Ishikawa (cell line): ENCODE measurements around the gene RNH1.

Experiments
- CEBPB ChIP-seq: IDR thresholded peaks from 2 replicates; pipeline ENCODE4 v1.6.1; 2012
- CREB1 ChIP-seq: IDR thresholded peaks from 2 replicates; pipeline ENCODE4 v1.6.1; 2012; ENCODE audit warnings: low read depth
- EGR1 ChIP-seq: IDR thresholded peaks from 2 replicates; pipeline ENCODE4 v1.6.1; 2012
- EP300 ChIP-seq: IDR thresholded peaks from 2 replicates; pipeline ENCODE4 v1.6.1; 2012; ENCODE audit warnings: borderline replicate concordance
- FOXM1 ChIP-seq: IDR thresholded peaks from 2 replicates; pipeline ENCODE4 v1.6.1; 2012; ENCODE audit warnings: low read depth, borderline replicate concordance
- NFIC ChIP-seq: IDR thresholded peaks from 2 replicates; pipeline ENCODE4 v1.6.1; 2012
- RAD21 ChIP-seq: IDR thresholded peaks from 2 replicates; pipeline ENCODE4 v1.6.1; 2012; ENCODE audit warnings: low read depth
- REST ChIP-seq: IDR thresholded peaks from 2 replicates; pipeline ENCODE4 v1.6.1; 2012; ENCODE audit warnings: low read depth, mild to moderate bottlenecking
- TAF1 ChIP-seq: IDR thresholded peaks from 2 replicates; pipeline ENCODE4 v1.6.1; 2012; ENCODE audit warnings: low read depth, mild to moderate bottlenecking
- TCF12 ChIP-seq: IDR thresholded peaks from 2 replicates; pipeline ENCODE4 v1.6.1; 2012; ENCODE audit warnings: low read depth
- TEAD4 ChIP-seq: IDR thresholded peaks from 2 replicates; pipeline ENCODE4 v1.6.1; 2012
- USF1 ChIP-seq: IDR thresholded peaks from 2 replicates; pipeline ENCODE4 v1.6.1; 2012
- YY1 ChIP-seq: IDR thresholded peaks from 2 replicates; pipeline ENCODE4 v1.6.1; 2012; ENCODE audit warnings: low read depth
- ZBTB7A ChIP-seq: IDR thresholded peaks from 2 replicates; pipeline ENCODE4 v1.6.1; 2012; ENCODE audit warnings: low read depth
- TF ChIP-seq, protein P1 (sequence below): IDR thresholded peaks from 2 replicates; pipeline ENCODE4 v1.6.1; 2012

RNH1 gene

DNA sequence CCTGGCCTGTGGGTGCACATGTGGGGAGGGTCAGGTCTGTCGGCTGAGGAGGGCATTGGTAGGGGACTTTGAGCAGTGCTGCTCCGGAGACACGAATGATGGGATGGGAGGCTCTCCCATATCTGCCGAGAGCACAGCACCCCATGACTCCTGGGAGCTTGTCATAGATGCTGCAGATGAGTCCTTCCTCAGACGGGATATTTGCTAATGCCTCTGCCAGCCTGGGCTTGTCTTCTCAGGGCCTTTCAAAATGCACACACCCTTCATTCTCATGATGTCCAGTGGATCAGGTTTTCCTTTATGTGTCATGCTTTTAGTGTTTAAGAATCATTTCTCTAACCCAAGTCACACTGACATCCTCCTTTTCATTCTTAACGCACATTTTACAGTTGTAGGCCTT lies 8.1 kb upstream of the RNH1 start:
- TF ChIP-seq FOXM1 = no peak
- TF ChIP-seq TAF1 = no peak
- TF ChIP-seq REST = no peak
- no peak for TF ChIP-seq EP300
- TF ChIP-seq ZBTB7A = no peak
- no peak for TF ChIP-seq USF1
- no peak for TF ChIP-seq YY1
- no peak for TF ChIP-seq TEAD4
- TF ChIP-seq, protein P1, sequence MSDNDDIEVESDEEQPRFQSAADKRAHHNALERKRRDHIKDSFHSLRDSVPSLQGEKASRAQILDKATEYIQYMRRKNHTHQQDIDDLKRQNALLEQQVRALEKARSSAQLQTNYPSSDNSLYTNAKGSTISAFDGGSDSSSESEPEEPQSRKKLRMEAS = no peak
- TF ChIP-seq NFIC = no peak
- TF ChIP-seq CREB1 = no peak
- no peak for TF ChIP-seq RAD21
- TF ChIP-seq CEBPB = no peak
- TF ChIP-seq EGR1 = no peak
- no peak for TF ChIP-seq TCF12

DNA sequence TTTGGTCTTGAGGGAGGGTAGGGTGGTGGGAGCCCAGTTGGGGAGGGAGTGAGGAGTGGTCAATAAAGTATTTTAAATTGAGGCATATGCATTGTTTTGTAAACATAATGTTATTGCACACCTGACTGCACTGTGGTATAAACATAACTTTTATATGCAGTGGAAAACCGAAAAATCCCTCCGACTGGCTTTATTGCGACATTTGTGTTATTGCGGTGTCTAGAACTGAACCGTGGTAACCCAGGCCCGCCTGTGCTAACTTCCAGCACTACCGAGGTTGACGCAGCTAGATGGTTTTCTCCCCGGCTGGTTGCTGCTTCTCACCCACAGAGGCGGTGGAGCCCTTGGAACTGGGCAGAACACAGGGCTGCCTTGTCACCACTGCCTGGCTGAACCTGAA lies 7.6 kb upstream of the RNH1 start:
- TF ChIP-seq YY1 (no peak), ZBTB7A (no peak), NFIC (no peak), TEAD4 (no peak), RAD21 (no peak)

DNA sequence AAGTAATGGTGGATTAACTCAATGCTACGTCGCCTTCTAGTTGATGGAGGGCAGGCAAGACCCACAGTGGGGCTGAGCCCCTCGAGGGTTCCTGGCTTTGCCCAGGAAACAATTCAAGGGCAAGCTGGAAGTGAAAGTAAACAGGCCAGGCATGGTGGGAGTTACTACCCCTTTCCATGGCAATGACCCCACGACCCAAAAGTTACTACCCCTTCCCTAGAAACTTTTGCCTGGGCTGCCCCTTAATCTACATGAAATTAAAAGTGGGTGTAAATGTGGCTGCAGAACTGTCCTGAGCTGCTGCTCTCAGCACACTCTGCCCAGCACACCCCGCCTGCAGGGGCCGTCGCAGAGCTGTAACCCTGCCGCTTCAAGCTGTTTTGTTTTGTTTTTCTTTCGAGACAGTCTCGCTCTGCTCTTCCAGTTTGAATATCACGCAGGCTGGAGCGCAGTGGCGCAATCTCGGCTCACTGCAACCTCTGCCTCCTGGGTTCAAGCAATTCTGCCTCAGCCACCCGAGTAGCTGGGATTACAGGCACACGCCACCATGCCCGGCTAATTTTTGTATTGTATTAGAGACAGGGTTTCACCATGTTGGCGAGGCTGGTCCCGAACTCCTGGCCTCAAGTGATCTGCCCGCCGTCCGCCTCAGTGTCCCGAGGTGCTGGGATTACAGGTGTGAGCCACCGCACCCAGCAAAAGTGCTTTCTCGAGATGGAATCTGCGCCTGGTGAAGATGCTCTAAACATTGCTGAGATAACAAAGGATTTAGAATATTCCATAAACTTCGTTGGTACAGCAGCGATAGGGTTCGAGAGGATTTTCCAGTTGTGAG lies 5.9 kb upstream of the RNH1 start:
- TF ChIP-seq CEBPB (no peak), TCF12 (no peak), CREB1 (no peak), EGR1 (no peak), EP300 (no peak), YY1 (no peak), NFIC (no peak), TEAD4 (no peak)

GRCh38 chr11:508956-509355 lies 1.9 kb upstream of the RNH1 start:
- TF ChIP-seq CREB1 (no peak), EGR1 (no peak), CEBPB (no peak), EP300 (no peak), TEAD4 (no peak), RAD21 (no peak), FOXM1 (no peak)

GRCh38 chr11:507727-508515 lies 879 bp upstream of the RNH1 start:
- TF ChIP-seq FOXM1 (no peak), YY1 (no peak), TEAD4 (no peak), RAD21 (no peak), CEBPB (no peak), ZBTB7A (no peak)
- TF ChIP-seq, protein P1 = no peak

GRCh38 chr11:506238-506994 lies 626 bp downstream of the RNH1 start:
- TF ChIP-seq ZBTB7A = no peak
- TF ChIP-seq TCF12 = no peak
- peak; percentile 68 for TF ChIP-seq NFIC
- no peak for TF ChIP-seq EP300
- peak; percentile 13; the same call in 1 of the 2 replicates for TF ChIP-seq TEAD4
- TF ChIP-seq EGR1 = peak; percentile 29
- TF ChIP-seq, protein P1 = peak; percentile 94
- TF ChIP-seq CREB1 = peak; percentile 95
- no peak for TF ChIP-seq RAD21
- peak; percentile 63 for TF ChIP-seq TAF1
- TF ChIP-seq USF1 = peak; percentile 93
